Measurements from ENCODE around the gene LY6G6C. TPM values are rescaled to one million over a fixed set of nuclear protein-coding genes. Genes with fewer than 3 reads are reported as not detected.

The LY6G6C gene
- total RNA-seq, 1 donor from 2014 or later, result not detected

DNA sequence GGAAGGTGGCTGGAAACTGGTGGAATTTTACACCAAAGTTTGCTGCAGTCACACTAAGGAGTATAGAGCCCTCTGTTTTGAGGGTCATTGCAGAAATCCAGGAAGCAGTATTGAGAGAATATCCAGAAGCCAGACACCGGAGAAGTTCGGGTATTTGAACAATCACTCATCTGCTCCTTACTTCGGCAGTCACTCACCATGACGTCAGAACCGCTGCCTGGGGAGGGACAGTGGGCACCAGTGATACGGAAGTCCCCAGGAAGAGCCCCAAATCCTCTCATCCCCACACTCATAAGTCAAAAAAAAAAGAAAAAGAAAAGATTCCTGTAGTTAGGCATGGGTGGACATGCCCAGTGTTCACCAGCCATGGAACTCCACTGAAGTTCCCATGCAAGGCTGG, 44.6 kb downstream of the LY6G6C start:
- Histone ChIP-seq H3K36me3 (peaks cover 17% of the 10 kb centered on the region), H3K9me3 (no peaks in the 10 kb centered on the region), H3K27ac (no peak overlapping the region), H3K4me1 (peaks cover 19% of the 10 kb centered on the region), H3K4me3 (no peak overlapping the region), H3K27me3 (ENCODE audit: low read depth) (no peaks in the 10 kb centered on the region)
- no peak for ATAC-seq
- no peak for DNase-seq
- TF ChIP-seq, protein P1, sequence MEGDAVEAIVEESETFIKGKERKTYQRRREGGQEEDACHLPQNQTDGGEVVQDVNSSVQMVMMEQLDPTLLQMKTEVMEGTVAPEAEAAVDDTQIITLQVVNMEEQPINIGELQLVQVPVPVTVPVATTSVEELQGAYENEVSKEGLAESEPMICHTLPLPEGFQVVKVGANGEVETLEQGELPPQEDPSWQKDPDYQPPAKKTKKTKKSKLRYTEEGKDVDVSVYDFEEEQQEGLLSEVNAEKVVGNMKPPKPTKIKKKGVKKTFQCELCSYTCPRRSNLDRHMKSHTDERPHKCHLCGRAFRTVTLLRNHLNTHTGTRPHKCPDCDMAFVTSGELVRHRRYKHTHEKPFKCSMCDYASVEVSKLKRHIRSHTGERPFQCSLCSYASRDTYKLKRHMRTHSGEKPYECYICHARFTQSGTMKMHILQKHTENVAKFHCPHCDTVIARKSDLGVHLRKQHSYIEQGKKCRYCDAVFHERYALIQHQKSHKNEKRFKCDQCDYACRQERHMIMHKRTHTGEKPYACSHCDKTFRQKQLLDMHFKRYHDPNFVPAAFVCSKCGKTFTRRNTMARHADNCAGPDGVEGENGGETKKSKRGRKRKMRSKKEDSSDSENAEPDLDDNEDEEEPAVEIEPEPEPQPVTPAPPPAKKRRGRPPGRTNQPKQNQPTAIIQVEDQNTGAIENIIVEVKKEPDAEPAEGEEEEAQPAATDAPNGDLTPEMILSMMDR (IDR thresholded peaks at IDR 0.05), result no peak
- intact Hi-C loops (cut with DNase I), result no loop called here

DNA sequence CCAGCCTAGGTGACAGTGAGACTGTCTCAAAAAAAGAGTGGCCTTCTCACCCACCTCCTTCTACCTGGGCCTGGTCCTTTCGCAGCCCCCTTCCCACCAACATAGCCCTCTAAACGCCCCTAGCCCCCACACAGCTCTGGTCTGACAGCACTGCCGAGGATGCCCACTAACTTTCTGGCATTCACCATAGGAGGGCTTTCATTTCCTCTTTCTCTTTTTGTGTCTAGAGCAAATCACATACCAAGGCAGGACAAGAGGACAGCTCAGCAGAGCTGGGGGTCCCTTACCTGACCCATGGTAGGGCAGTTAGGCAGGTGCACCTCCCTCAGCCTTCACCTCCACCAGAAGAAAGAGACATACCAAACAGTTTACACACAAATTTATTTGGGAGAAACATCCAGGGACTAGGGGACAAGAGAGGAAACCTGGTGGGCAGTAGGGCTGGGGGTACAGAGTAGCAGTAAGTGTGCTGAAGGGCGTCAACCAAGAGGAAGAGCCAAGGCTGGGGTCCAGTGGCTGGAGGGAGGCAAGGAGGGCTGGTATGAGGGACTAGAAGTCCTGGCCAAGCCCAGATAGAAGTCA, 45.1 kb downstream of the LY6G6C start:
- DNase-seq (no peak), ATAC-seq (no peak)
- Histone ChIP-seq H3K9me3 (no peaks in the 10 kb centered on the region), H3K4me3 (no peak overlapping the region), H3K4me1 (peaks cover 14% of the 10 kb centered on the region), H3K27ac (no peak overlapping the region), H3K27me3 (ENCODE audit: low read depth) (no peaks in the 10 kb centered on the region), H3K36me3 (peaks cover 22% of the 10 kb centered on the region)
- TF ChIP-seq, protein P1 (IDR thresholded peaks at IDR 0.05), result no peak
- intact Hi-C loops (cut with DNase I), result no loop called here

DNA sequence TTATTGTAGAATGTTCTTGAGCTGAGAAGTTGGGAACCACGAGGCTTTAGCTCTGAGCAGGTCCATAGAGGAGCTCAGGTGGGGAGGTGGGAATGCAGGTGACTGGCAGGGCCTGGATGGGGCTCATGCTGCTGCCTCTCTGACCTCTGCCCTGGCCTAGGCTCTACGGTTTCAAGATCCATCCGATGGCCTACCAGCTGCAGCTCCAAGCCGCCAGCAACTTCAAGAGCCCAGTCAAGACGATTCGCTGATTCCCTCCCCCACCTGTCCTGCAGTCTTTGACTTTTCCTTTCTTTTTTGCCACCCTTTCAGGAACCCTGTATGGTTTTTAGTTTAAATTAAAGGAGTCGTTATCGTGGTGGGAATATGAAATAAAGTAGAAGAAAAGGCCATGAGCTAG, 51.9 kb downstream of the LY6G6C start, which contains the start of gene LY6G5B:
Gene LY6G5B (plus strand): TSS at position 301 of the 400 bp plus-strand sequence. CDS start 975 bp downstream, outside the sequence.
- intact Hi-C loops (cut with DNase I), result no loop called here
- DNase-seq (no peak), ATAC-seq (no peak)
- Histone ChIP-seq H3K4me1 (peaks cover 21% of the 10 kb centered on the region), H3K27ac (no peak within 1 kb of the TSS), H3K36me3 (peaks cover 70% of the 10 kb centered on the region), H3K9me3 (no peaks in the 10 kb centered on the region), H3K27me3 (ENCODE audit: low read depth) (no peaks in the 10 kb centered on the region), H3K4me3 (no peak within 1 kb of the TSS)
- TF ChIP-seq, protein P1 (IDR thresholded peaks at IDR 0.05), result no peak

Small RNA genes within 50 kb of the gene (microRNA-seq; reads per million reads assigned to microRNA genes)
- not detected for gene MIR4646 (ENCODE audit: borderline number of aligned reads)

Other genes with a start within 250 kb of the LY6G6C start
- gene MICB, start 223.6 kb downstream of the LY6G6C start, total RNA-seq, result 13.8 TPM
- gene MCCD1, start 192.8 kb downstream of the LY6G6C start, total RNA-seq, result not detected
- gene DDX39B, start 179.7 kb downstream of the LY6G6C start, total RNA-seq, result 265 TPM
- gene ATP6V1G2, start 175.1 kb downstream of the LY6G6C start, total RNA-seq, result 1.6 TPM
- 17.8 TPM for gene NFKBIL1, start 174.1 kb downstream of the LY6G6C start, total RNA-seq
- not detected for gene LTA, start 149.5 kb downstream of the LY6G6C start, total RNA-seq
- gene TNF, start 146.2 kb downstream of the LY6G6C start, total RNA-seq, result 4.5 TPM
- 10.0 TPM for gene LTB, start 139.3 kb downstream of the LY6G6C start, total RNA-seq
- 127 TPM for gene LST1, start 135.5 kb downstream of the LY6G6C start, total RNA-seq
- gene NCR3, start 128.7 kb downstream of the LY6G6C start, total RNA-seq, result 2.6 TPM
- gene AIF1, start 106.5 kb downstream of the LY6G6C start, total RNA-seq, result 109 TPM
- 133 TPM for gene PRRC2A, start 101.0 kb downstream of the LY6G6C start, total RNA-seq
- gene BAG6, start 69.1 kb downstream of the LY6G6C start, total RNA-seq, result 253 TPM
- 1.6 TPM for gene APOM, start 65.9 kb downstream of the LY6G6C start, total RNA-seq
- gene C6orf47, start 61.0 kb downstream of the LY6G6C start, total RNA-seq, result 24.7 TPM
- 15.4 TPM for gene GPANK1, start 56.7 kb downstream of the LY6G6C start, total RNA-seq
- 117 TPM for gene CSNK2B, start 55.7 kb downstream of the LY6G6C start, total RNA-seq
- gene LY6G5B, start 51.8 kb downstream of the LY6G6C start, total RNA-seq, result 11.0 TPM
- 2.9 TPM for gene LY6G5C, start 40.7 kb downstream of the LY6G6C start, total RNA-seq
- gene ABHD16A, start 18.4 kb downstream of the LY6G6C start, total RNA-seq, result 56.4 TPM
- gene LY6G6F, start 14.9 kb downstream of the LY6G6C start, total RNA-seq, result 0.97 TPM
- gene LY6G6D, start 6.4 kb downstream of the LY6G6C start, total RNA-seq, result not detected
- 2.6 TPM for gene MPIG6B, start 1.6 kb upstream of the LY6G6C start, total RNA-seq
- 67.0 TPM for gene DDAH2, start 7.6 kb upstream of the LY6G6C start, total RNA-seq
- 310 TPM for gene CLIC1, start 14.8 kb upstream of the LY6G6C start, total RNA-seq
- 14.9 TPM for gene MSH5, start 18.3 kb upstream of the LY6G6C start, total RNA-seq
- 1.2 TPM for gene SAPCD1, start 40.9 kb upstream of the LY6G6C start, total RNA-seq
- gene VWA7, start 55.6 kb upstream of the LY6G6C start, total RNA-seq, result 4.2 TPM
- gene VARS1, start 74.0 kb upstream of the LY6G6C start, total RNA-seq, result 44.1 TPM
- 30.5 TPM for gene LSM2, start 85.2 kb upstream of the LY6G6C start, total RNA-seq
- 2.5 TPM for gene HSPA1L, start 93.5 kb upstream of the LY6G6C start, total RNA-seq
- 230 TPM for gene HSPA1A, start 93.8 kb upstream of the LY6G6C start, total RNA-seq
- 122 TPM for gene HSPA1B, start 106.0 kb upstream of the LY6G6C start, total RNA-seq
- 70.5 TPM for gene NEU1, start 141.1 kb upstream of the LY6G6C start, total RNA-seq
- gene SLC44A4, start 157.3 kb upstream of the LY6G6C start, total RNA-seq, result 53.7 TPM
- gene EHMT2, start 176.0 kb upstream of the LY6G6C start, total RNA-seq, result 46.0 TPM
- gene ZBTB12, start 180.3 kb upstream of the LY6G6C start, total RNA-seq, result 5.1 TPM
- 311 TPM for gene C2, start 206.0 kb upstream of the LY6G6C start, total RNA-seq
- 85.6 TPM for gene CFB, start 224.3 kb upstream of the LY6G6C start, total RNA-seq
- gene NELFE, start 237.2 kb upstream of the LY6G6C start, total RNA-seq, result 47.0 TPM
- gene SKIC2, start 237.4 kb upstream of the LY6G6C start, total RNA-seq, result 64.2 TPM